Loucy (cell line): ENCODE measurements around the gene BSN.
A peak's percentile ranks its signal among the peaks of the same experiment; 100 is the strongest.

Source experiments
- EZH2phosphoT487 ChIP-seq: fragments of 200-600 bp; IDR thresholded peaks from 2 replicates; pipeline ENCODE4 v1.6.1; 2018; ENCODE audit warnings: antibody characterized with exemption, mild to moderate bottlenecking, moderate library complexity, borderline replicate concordance
- TF ChIP-seq, protein P1 (sequence below): fragments of 200-600 bp; sonication (generic); conservative IDR thresholded peaks from 2 replicates; pipeline ENCODE4 v1.5.1; 2014; ENCODE audit warnings: mild to moderate bottlenecking, antibody characterized with exemption, low read length

DNA sequence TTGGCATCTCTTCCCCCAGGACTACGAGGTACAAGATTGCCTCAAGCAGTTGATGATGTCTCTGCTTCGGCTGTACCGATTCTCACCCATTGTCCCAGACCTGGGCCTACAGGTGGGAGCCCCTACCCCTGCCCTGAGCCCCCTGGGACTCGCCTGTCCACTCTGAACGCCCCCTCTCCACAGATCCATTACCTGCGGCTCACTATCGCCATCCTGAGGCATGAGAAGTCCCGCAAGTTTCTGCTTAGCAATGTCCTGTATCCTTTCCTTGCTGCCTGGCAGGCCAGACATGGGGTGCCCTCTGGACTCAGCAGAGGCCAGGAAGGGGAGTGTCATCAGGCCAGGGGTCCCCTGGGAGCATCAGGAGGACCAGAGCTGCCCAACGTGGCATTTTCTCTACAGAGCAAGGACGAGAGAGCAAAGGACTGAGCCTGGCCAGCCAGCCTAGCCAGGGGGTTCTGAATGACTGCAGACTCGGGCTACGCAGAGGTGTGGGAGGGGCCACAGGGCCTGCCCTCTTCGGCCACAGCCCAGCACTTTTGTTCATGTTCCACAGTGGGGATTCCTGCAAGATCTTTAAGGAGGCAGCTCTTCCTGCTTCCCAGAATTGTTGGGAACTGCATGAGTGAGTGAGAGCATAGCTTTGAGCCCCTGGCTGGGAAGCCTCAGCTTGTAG is 146.3 kb downstream of the BSN start:
- TF ChIP-seq, protein P1, sequence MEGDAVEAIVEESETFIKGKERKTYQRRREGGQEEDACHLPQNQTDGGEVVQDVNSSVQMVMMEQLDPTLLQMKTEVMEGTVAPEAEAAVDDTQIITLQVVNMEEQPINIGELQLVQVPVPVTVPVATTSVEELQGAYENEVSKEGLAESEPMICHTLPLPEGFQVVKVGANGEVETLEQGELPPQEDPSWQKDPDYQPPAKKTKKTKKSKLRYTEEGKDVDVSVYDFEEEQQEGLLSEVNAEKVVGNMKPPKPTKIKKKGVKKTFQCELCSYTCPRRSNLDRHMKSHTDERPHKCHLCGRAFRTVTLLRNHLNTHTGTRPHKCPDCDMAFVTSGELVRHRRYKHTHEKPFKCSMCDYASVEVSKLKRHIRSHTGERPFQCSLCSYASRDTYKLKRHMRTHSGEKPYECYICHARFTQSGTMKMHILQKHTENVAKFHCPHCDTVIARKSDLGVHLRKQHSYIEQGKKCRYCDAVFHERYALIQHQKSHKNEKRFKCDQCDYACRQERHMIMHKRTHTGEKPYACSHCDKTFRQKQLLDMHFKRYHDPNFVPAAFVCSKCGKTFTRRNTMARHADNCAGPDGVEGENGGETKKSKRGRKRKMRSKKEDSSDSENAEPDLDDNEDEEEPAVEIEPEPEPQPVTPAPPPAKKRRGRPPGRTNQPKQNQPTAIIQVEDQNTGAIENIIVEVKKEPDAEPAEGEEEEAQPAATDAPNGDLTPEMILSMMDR, result peak; percentile 48; the same call in 1 of the 2 replicates
- no peak for TF ChIP-seq EZH2phosphoT487
